Type B pancreatic cell (in vitro differentiated cells): ENCODE measurements around the gene B3GNT9. TPM values are rescaled to one million over a fixed set of nuclear protein-coding genes. Genes with fewer than 3 reads are reported as not detected.

ENCODE experiments used
- DNase-seq: peaks from one replicate; pipeline ENCODE4 v3.0.0; 2021; ENCODE audit warnings: mixed read lengths; ENCODE audit not compliant: unreplicated experiment; ENCODE audit errors: extremely low spot score
- H3K27ac Mint-ChIP-seq: 2 replicates; pipeline ENCODE4 v1.8.0; 2021; ENCODE audit warnings: mild to moderate bottlenecking, mixed read lengths
- H3K27me3 Mint-ChIP-seq: 2 replicates; pipeline ENCODE4 v1.8.0; 2021; ENCODE audit warnings: mixed read lengths
- H3K36me3 Mint-ChIP-seq: 2 replicates; pipeline ENCODE4 v1.8.0; 2021; ENCODE audit warnings: mixed read lengths
- H3K4me1 Mint-ChIP-seq: one replicate; pipeline ENCODE4 v1.8.0; 2021; ENCODE audit warnings: mixed read lengths; ENCODE audit not compliant: unreplicated experiment
- H3K4me3 Mint-ChIP-seq: 2 replicates; pipeline ENCODE4 v1.8.0; 2021; ENCODE audit warnings: mild to moderate bottlenecking, mixed read lengths
- H3K9me3 Mint-ChIP-seq: 2 replicates; pipeline ENCODE4 v1.8.0; 2021; ENCODE audit warnings: mixed read lengths
- CTCF ChIP-seq: fragments of 200-600 bp; sonication (generic); conservative IDR thresholded peaks from 2 replicates; pipeline ENCODE4 v1.5.0; 2021; ENCODE audit warnings: antibody characterized with exemption, mild to moderate bottlenecking
- total RNA-seq: library from RNA; stranded (reverse); gene quantifications from 2 replicates; pipeline ENCODE4 v1.2.1, GENCODE V29; 2021; ENCODE audit warnings: low replicate concordance

Gene B3GNT9
- total RNA-seq, 1 donor from 2014 or later: 11.0 TPM

GRCh38 chr16:67197704-67198103 is 46.9 kb upstream of the B3GNT9 start:
- no peaks in the 10 kb centered on the region for H3K9me3 Mint-ChIP-seq
- no peak overlapping the region for H3K4me3 Mint-ChIP-seq
- no peak for TF ChIP-seq CTCF
- no peak for DNase-seq
- no peaks in the 10 kb centered on the region for H3K27me3 Mint-ChIP-seq
- peaks cover 6% of the 10 kb centered on the region for H3K36me3 Mint-ChIP-seq
- H3K4me1 Mint-ChIP-seq: peaks cover 2% of the 10 kb centered on the region
- no peak overlapping the region for H3K27ac Mint-ChIP-seq

- H3K27me3 Mint-ChIP-seq: no peaks in the 10 kb centered on the region
- H3K36me3 Mint-ChIP-seq: peaks cover 6% of the 10 kb centered on the region
- H3K27ac Mint-ChIP-seq: no peak overlapping the region
- H3K9me3 Mint-ChIP-seq: no peaks in the 10 kb centered on the region
- peaks cover 6% of the 10 kb centered on the region for H3K4me1 Mint-ChIP-seq
- TF ChIP-seq CTCF: no peak
- H3K4me3 Mint-ChIP-seq: no peak overlapping the region
- no peak for DNase-seq
Measured at GRCh38 chr16:67196881-67197280, 46.1 kb upstream of the B3GNT9 start.

- H3K9me3 Mint-ChIP-seq: no peaks in the 10 kb centered on the region
- H3K27ac Mint-ChIP-seq: peak overlapping the region; percentile 33
- peak overlapping the region; percentile 65 for H3K4me3 Mint-ChIP-seq
Measured at GRCh38 chr16:67195676-67196075, 44.9 kb upstream of the B3GNT9 start.

GRCh38 chr16:67194260-67194659 is 43.5 kb upstream of the B3GNT9 start:
- Mint-ChIP-seq H3K27ac (no peak overlapping the region), H3K36me3 (peaks cover 6% of the 10 kb centered on the region), H3K9me3 (no peaks in the 10 kb centered on the region), H3K27me3 (no peaks in the 10 kb centered on the region), H3K4me3 (peak overlapping the region; percentile 91), H3K4me1 (peaks cover 8% of the 10 kb centered on the region)
- DNase-seq: no peak
- TF ChIP-seq CTCF: no peak

More at GRCh38 chr16:67195676-67196075, 44.9 kb upstream of the B3GNT9 start:
- Mint-ChIP-seq H3K27me3 (no peaks in the 10 kb centered on the region), H3K4me1 (peaks cover 8% of the 10 kb centered on the region), H3K36me3 (peaks cover 6% of the 10 kb centered on the region)
- no peak for DNase-seq
- no peak for TF ChIP-seq CTCF

- no peaks in the 10 kb centered on the region for H3K27me3 Mint-ChIP-seq
- H3K9me3 Mint-ChIP-seq: no peaks in the 10 kb centered on the region
- no peak for DNase-seq
- H3K27ac Mint-ChIP-seq: peak overlapping the region; percentile 29
- peak overlapping the region; percentile 91 for H3K4me3 Mint-ChIP-seq
- peaks cover 6% of the 10 kb centered on the region for H3K36me3 Mint-ChIP-seq
- H3K4me1 Mint-ChIP-seq: peaks cover 8% of the 10 kb centered on the region
- no peak for TF ChIP-seq CTCF
Measured at GRCh38 chr16:67193536-67193935, 42.7 kb upstream of the B3GNT9 start.
